Tibial nerve (tissue), 4 donors: ENCODE results near the gene TMEM259. TPM values are rescaled to one million over a fixed set of nuclear protein-coding genes. Genes with fewer than 3 reads are reported as not detected.

Experiments
- DNase-seq, 2 donors: peaks; one replicate each; pipeline ENCODE4 v3.0.0-alpha.2; 2019; ENCODE audit warnings: low spot score in 2 of 2
- H3K27ac ChIP-seq, 4 donors: fragments of 200-600 bp; sonication (generic) in 3 of 4; one replicate each; pipeline ENCODE4 v1.5.1; 2017 to 2019; ENCODE audit warnings: mild to moderate bottlenecking in 1 of 4
- H3K27me3 ChIP-seq, 2 donors: fragments of 200-600 bp; sonication (generic) in 1 of 2; one replicate each; pipeline versions ENCODE4 v1.5.1 to v1.6.0; 2017 to 2019
- H3K36me3 ChIP-seq, 3 donors: fragments of 200-600 bp; sonication (generic); one replicate each; pipeline ENCODE4 v1.5.1; 2018 to 2019
- H3K4me1 ChIP-seq, 4 donors: fragments of 200-600 bp; sonication (generic) in 3 of 4; one replicate each; pipeline ENCODE4 v1.5.1; 2017 to 2019
- H3K4me3 ChIP-seq, 4 donors: fragments of 200-600 bp; sonication (generic) in 3 of 4; one replicate each; pipeline ENCODE4 v1.5.1; 2017 to 2019; ENCODE audit warnings: mild to moderate bottlenecking in 1 of 4, moderate library complexity in 1 of 4
- H3K9me3 ChIP-seq, 4 donors: fragments of 200-600 bp; sonication (generic) in 3 of 4; one replicate each; pipeline ENCODE4 v1.5.1; 2017 to 2019
- EP300 ChIP-seq, 2 donors: sonication (generic); formaldehyde crosslinking; IDR thresholded peaks; one replicate each; pipeline ENCODE4 v1.6.1; 2017; ENCODE audit warnings: antibody characterized with exemption in 2 of 2, mild to moderate bottlenecking in 1 of 2
- POLR2A ChIP-seq, 2 donors: fragments of 450-650 bp; IDR thresholded peaks; one replicate each; pipeline ENCODE4 v1.6.1; 2017; ENCODE audit warnings: antibody characterized with exemption in 2 of 2, mild to moderate bottlenecking in 2 of 2, moderate library complexity in 2 of 2
- WGBS, 2 donors: methylation state at CpG; one replicate each; pipeline ENCODE4 v1.1.5; 2018; 5-methylcytosine and 5-hydroxymethylcytosine counted together
- total RNA-seq, 4 donors: library from RNA; depleted of rRNA; stranded (reverse); fragments of >200 nt; gene quantifications; one replicate each; pipeline ENCODE4 v1.1.0, GENCODE V29; 2016
- TF ChIP-seq, protein P1 (sequence below), 5 experiments: fragments of 200-600 bp in 3 of 5; fragments of 450-650 bp in 2 of 5; sonication (generic) in 3 of 5; IDR thresholded peaks; one replicate each; pipeline ENCODE4 v1.5.1; 2016 to 2019; ENCODE audit warnings: antibody characterized with exemption in 5 of 5, mild to moderate bottlenecking in 3 of 5, moderate library complexity in 2 of 5

TMEM259 gene
- total RNA-seq, 4 donors from 2014 or later = 229 to 459 (median 325) TPM

DNA sequence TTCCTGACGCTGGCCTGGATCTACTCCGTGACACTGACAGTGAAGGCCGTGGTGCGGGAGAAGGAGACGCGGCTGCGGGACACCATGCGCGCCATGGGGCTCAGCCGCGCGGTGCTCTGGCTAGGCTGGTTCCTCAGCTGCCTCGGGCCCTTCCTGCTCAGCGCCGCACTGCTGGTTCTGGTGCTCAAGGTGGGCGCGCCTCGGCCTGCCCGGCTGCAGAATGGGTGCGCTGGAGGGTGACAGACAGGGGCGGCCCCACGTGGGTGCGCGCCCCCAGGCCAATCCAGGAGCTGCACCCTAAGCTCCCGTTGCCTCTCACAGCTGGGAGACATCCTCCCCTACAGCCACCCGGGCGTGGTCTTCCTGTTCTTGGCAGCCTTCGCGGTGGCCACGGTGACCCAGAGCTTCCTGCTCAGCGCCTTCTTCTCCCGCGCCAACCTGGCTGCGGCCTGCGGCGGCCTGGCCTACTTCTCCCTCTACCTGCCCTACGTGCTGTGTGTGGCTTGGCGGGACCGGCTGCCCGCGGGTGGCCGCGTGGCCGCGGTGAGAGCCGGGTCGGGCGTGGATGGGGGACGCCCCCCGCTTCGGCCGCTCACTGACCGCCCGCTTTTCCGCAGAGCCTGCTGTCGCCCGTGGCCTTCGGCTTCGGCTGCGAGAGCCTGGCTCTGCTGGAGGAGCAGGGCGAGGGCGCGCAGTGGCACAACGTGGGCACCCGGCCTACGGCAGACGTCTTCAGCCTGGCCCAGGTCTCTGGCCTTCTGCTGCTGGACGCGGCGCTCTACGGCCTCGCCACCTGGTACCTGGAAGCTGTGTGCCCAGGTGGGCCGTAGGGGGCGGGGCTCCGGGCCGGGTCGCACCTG, 26.1 kb upstream of the TMEM259 start:
- 91 to 94% methylated on average over 55 to 72 of the region's 77 CpGs for WGBS, 2 donors
- peaks cover 0 to 11% (median 2%) of the 10 kb centered on the region in 4 donors for H3K4me1 ChIP-seq
- peaks cover 0 to 14% of the 10 kb centered on the region in 2 donors for H3K27me3 ChIP-seq
- TF ChIP-seq POLR2A (IDR thresholded peaks at IDR 0.05) = no peak
- TF ChIP-seq, protein P1, sequence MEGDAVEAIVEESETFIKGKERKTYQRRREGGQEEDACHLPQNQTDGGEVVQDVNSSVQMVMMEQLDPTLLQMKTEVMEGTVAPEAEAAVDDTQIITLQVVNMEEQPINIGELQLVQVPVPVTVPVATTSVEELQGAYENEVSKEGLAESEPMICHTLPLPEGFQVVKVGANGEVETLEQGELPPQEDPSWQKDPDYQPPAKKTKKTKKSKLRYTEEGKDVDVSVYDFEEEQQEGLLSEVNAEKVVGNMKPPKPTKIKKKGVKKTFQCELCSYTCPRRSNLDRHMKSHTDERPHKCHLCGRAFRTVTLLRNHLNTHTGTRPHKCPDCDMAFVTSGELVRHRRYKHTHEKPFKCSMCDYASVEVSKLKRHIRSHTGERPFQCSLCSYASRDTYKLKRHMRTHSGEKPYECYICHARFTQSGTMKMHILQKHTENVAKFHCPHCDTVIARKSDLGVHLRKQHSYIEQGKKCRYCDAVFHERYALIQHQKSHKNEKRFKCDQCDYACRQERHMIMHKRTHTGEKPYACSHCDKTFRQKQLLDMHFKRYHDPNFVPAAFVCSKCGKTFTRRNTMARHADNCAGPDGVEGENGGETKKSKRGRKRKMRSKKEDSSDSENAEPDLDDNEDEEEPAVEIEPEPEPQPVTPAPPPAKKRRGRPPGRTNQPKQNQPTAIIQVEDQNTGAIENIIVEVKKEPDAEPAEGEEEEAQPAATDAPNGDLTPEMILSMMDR (IDR thresholded peaks at IDR 0.05) = no peak
- TF ChIP-seq EP300 (IDR thresholded peaks at IDR 0.05) = no peak
- no peaks in the 10 kb centered on the region for H3K9me3 ChIP-seq
- H3K4me3 ChIP-seq = no peak overlapping the region
- DNase-seq = no peak
- no peaks in the 10 kb centered on the region for H3K36me3 ChIP-seq
- no peak overlapping the region for H3K27ac ChIP-seq

DNA sequence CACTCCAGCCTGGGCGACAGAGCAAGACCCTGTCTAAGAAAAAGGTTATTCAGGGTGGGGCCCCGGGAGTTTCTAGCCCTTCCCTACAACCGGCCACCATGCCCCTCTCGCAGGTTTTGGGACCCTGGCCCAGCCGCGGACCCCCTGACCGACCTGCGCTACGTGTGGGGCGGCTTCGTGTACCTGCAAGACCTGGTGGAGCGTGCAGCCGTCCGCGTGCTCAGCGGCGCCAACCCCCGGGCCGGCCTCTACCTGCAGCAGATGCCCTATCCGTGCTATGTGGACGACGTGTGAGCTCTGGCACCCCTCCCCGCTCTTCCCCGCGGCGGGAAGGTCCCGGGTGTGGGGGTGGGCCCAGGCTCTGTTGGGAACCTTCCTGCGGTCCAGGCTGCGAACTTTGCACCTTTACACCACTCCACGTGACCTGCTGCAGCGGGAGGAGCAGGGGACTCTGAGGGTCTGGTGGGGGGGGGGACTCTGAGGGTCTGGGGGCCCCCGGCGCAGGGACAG, 25.2 kb upstream of the TMEM259 start:
- 90 to 93% methylated on average over 17 to 18 of the region's 33 CpGs for WGBS, 2 donors
- no peak for DNase-seq
- TF ChIP-seq EP300 (IDR thresholded peaks at IDR 0.05) = no peak
- TF ChIP-seq POLR2A (IDR thresholded peaks at IDR 0.05) = no peak
- TF ChIP-seq, protein P1 (IDR thresholded peaks at IDR 0.05) = no peak

DNA sequence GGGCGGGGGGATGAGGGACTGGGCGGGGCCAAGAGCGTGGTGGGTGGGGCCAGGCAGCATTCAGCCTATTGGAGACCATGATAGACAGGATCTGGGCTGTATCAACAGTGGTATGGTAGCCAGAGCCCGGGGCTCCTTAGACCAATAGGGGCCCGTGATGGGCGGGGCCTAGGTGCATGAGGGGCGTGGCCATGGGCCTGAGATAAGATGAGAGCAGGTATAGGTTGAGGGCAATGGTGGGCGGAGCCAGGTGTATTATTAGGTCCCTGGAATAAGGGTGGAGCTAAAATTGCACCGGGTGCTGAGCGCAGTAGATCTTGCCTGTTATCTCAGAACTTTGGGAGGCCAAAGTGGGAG, 24.3 kb upstream of the TMEM259 start:
- Histone ChIP-seq H3K36me3 (no peaks in the 10 kb centered on the region), H3K9me3 (no peaks in the 10 kb centered on the region)
- WGBS, 2 donors = 82 to 85% methylated on average over 10 of the region's 10 CpGs

More for the DNA sequence above, 25.2 kb upstream of the TMEM259 start:
- Histone ChIP-seq H3K4me1 (peaks cover 0 to 20% (median 7%) of the 10 kb centered on the region in 4 donors), H3K36me3 (no peaks in the 10 kb centered on the region), H3K27ac (no peak overlapping the region), H3K4me3 (no peak overlapping the region), H3K27me3 (peaks cover 0 to 23% of the 10 kb centered on the region in 2 donors), H3K9me3 (no peaks in the 10 kb centered on the region)

DNA sequence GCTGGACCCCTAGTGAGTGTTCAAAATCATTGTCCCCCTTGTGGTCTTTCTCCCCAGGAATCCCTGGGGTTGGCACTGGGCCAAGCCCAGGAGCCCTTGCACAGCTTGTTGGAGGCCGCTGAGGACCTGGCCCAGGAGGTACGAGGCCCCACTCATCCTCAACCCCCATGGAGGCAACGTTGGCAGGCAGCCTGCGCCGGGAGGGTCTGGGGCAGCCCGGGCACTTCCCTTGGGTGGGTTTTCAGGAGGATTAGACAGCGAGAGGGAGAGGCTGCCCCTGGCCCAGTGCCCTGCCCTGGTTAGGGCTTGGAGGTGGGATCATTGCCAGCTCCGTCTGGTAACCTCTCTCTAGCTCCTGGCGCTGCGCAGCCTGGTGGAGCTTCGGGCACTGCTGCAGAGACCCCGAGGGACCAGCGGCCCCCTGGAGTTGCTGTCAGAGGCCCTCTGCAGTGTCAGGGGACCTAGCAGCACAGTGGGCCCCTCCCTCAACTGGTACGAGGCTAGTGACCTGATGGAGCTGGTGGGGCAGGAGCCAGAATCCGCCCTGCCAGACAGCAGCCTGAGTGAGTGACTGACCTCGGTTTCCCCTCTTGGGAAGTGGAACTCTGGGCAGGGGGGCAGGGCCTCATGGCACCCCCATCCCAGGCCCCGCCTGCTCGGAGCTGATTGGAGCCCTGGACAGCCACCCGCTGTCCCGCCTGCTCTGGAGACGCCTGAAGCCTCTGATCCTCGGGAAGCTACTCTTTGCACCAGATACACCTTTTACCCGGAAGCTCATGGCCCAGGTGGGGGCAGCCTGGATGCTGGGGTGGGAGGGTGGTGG, 22.0 kb upstream of the TMEM259 start:
- WGBS, 2 donors = 43 to 46% methylated on average over 23 of the region's 23 CpGs
- no peaks in the 10 kb centered on the region for H3K36me3 ChIP-seq
- H3K4me3 ChIP-seq = no peak overlapping the region
- peak overlapping the region in 1 of 4 donors; percentile 24 for H3K27ac ChIP-seq
- TF ChIP-seq, protein P1 (IDR thresholded peaks at IDR 0.05) = no peak
- no peak for TF ChIP-seq POLR2A (IDR thresholded peaks at IDR 0.05)
- TF ChIP-seq EP300 (IDR thresholded peaks at IDR 0.05) = no peak
- peaks cover 0 to 52% (median 25%) of the 10 kb centered on the region in 4 donors for H3K4me1 ChIP-seq
- H3K9me3 ChIP-seq = no peaks in the 10 kb centered on the region
- peaks cover 0 to 25% of the 10 kb centered on the region in 2 donors for H3K27me3 ChIP-seq
- no peak for DNase-seq

More for the DNA sequence above, 24.3 kb upstream of the TMEM259 start:
- Histone ChIP-seq H3K4me1 (peaks cover 0 to 29% (median 13%) of the 10 kb centered on the region in 4 donors), H3K4me3 (no peak overlapping the region), H3K27me3 (peaks cover 0 to 25% of the 10 kb centered on the region in 2 donors), H3K27ac (no peak overlapping the region)
- TF ChIP-seq, protein P1 (IDR thresholded peaks at IDR 0.05) = no peak
- TF ChIP-seq EP300 (IDR thresholded peaks at IDR 0.05) (no peak), POLR2A (IDR thresholded peaks at IDR 0.05) (no peak)
- DNase-seq = no peak
